ENCODE data around the gene SH3GL1. TPM values are rescaled to one million over a fixed set of nuclear protein-coding genes. Genes with fewer than 3 reads are reported as not detected.

SH3GL1 gene
- total and polyA plus RNA-seq, 9 of the 15 experiments (the other 6 are each of a cell fraction or from before 2014, with no cell fraction given), result 1.7 to 75.3 (median 25.7) TPM

DNA sequence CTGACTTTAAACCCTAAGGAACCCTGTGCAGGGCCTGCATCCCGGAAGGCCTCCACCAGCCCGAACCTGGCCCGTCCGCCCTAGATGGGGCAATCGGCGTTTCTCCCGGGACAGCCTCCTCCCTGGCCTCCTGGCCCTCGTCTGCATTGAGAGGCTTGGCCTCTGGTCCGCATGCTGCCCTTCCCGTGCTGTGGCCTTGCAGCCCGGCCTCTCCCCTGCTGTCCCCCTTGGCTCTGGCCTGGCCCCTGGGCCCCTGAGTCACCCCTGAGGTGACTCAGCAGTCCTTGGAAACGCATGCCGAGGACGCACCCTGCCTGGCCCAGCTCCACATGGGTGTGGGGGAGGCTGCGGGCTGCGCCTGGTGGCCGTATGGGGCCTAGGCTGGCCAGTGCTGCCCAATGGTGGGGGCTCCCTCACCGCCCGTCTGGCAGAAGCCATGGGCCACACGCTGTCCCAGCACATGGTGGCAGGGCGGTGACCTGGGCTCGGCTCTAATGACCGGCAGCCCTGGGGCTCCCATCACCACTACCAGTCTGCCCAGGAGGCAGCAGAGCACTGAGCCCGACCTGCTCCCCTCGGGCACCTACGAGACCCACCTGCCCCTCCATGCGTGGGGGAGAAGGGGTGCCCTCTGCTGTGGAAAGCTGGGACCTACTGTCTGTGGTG, 25.7 kb downstream of the SH3GL1 start (continued):
- TF ChIP-seq, protein P1, sequence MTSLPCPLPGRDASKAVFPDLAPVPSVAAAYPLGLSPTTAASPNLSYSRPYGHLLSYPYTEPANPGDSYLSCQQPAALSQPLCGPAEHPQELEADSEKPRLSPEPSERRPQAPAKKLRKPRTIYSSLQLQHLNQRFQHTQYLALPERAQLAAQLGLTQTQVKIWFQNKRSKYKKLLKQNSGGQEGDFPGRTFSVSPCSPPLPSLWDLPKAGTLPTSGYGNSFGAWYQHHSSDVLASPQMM (CRISPR knock-in tag; IDR thresholded peaks at IDR 0.05), result no peak
- TF ChIP-seq, protein P2, sequence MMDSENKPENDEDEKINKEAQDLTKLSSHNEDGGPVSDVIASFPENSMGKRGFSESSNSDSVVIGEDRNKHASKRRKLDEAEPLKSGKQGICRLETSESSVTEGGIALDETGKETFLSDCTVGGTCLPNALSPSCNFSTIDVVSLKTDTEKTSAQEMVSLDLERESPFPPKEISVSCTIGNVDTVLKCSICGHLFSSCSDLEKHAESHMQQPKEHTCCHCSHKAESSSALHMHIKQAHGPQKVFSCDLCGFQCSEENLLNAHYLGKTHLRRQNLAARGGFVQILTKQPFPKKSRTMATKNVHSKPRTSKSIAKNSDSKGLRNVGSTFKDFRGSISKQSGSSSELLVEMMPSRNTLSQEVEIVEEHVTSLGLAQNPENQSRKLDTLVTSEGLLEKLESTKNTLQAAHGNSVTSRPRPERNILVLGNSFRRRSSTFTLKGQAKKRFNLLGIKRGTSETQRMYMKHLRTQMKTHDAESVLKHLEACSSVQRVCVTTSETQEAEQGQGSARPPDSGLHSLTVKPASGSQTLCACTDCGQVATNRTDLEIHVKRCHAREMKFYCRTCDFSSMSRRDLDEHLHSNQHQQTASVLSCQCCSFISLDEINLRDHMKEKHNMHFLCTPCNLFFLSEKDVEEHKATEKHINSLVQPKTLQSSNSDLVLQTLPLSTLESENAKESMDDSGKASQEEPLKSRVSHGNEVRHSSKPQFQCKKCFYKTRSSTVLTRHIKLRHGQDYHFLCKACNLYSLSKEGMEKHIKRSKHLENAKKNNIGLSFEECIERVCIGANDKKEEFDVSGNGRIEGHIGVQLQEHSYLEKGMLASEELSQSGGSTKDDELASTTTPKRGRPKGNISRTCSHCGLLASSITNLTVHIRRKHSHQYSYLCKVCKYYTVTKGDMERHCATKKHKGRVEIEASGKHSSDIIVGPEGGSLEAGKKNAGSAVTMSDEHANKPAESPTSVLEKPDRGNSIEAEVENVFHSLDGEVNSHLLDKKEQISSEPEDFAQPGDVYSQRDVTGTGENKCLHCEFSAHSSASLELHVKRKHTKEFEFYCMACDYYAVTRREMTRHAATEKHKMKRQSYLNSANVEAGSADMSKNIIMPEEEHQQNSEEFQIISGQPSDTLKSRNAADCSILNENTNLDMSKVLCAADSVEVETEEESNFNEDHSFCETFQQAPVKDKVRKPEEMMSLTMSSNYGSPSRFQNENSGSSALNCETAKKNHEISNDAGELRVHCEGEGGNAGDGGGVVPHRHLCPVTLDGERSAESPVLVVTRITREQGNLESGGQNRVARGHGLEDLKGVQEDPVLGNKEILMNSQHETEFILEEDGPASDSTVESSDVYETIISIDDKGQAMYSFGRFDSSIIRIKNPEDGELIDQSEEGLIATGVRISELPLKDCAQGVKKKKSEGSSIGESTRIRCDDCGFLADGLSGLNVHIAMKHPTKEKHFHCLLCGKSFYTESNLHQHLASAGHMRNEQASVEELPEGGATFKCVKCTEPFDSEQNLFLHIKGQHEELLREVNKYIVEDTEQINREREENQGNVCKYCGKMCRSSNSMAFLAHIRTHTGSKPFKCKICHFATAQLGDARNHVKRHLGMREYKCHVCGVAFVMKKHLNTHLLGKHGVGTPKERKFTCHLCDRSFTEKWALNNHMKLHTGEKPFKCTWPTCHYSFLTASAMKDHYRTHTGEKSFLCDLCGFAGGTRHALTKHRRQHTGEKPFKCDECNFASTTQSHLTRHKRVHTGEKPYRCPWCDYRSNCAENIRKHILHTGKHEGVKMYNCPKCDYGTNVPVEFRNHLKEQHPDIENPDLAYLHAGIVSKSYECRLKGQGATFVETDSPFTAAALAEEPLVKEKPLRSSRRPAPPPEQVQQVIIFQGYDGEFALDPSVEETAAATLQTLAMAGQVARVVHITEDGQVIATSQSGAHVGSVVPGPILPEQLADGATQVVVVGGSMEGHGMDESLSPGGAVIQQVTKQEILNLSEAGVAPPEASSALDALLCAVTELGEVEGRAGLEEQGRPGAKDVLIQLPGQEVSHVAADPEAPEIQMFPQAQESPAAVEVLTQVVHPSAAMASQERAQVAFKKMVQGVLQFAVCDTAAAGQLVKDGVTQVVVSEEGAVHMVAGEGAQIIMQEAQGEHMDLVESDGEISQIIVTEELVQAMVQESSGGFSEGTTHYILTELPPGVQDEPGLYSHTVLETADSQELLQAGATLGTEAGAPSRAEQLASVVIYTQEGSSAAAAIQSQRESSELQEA (IDR thresholded peaks at IDR 0.05; ENCODE audit: low read depth), result no peak
- TF ChIP-seq FOSL1 (tag; conservative IDR thresholded peaks at IDR 0.05) (peak; percentile 100), CBFA2T3 (IDR thresholded peaks at IDR 0.05) (peak; percentile 70), HEY1 (CRISPR knock-in tag; IDR thresholded peaks at IDR 0.05; ENCODE audit: borderline replicate concordance) (peak; percentile 88), MBD2 (IDR thresholded peaks at IDR 0.05; ENCODE audit: borderline replicate concordance, low read depth) (peak; percentile 66), ZNF668 (CRISPR knock-in tag; IDR thresholded peaks at IDR 0.05) (peak; percentile 86), ZNF583 (CRISPR knock-in tag; IDR thresholded peaks at IDR 0.05) (peak; percentile 96), BHLHE40 (IDR thresholded peaks at IDR 0.05; ENCODE audit: low read length) (peak; percentile 97), ETV5 (CRISPR knock-in tag; IDR thresholded peaks at IDR 0.05; ENCODE audit: low read depth) (0 out of 2 replicates have a peak, but pooled peaks have one; percentile 17), SMAD4 (CRISPR knock-in tag; conservative IDR thresholded peaks at IDR 0.05) (peak; percentile 95)
- TF ChIP-seq, protein P3, sequence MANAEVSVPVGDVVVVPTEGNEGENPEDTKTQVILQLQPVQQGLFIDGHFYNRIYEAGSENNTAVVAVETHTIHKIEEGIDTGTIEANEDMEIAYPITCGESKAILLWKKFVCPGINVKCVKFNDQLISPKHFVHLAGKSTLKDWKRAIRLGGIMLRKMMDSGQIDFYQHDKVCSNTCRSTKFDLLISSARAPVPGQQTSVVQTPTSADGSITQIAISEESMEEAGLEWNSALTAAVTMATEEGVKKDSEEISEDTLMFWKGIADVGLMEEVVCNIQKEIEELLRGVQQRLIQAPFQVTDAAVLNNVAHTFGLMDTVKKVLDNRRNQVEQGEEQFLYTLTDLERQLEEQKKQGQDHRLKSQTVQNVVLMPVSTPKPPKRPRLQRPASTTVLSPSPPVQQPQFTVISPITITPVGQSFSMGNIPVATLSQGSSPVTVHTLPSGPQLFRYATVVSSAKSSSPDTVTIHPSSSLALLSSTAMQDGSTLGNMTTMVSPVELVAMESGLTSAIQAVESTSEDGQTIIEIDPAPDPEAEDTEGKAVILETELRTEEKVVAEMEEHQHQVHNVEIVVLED (CRISPR knock-in tag; IDR thresholded peaks at IDR 0.05), result peak; percentile 76
- TF ChIP-seq, protein P4, sequence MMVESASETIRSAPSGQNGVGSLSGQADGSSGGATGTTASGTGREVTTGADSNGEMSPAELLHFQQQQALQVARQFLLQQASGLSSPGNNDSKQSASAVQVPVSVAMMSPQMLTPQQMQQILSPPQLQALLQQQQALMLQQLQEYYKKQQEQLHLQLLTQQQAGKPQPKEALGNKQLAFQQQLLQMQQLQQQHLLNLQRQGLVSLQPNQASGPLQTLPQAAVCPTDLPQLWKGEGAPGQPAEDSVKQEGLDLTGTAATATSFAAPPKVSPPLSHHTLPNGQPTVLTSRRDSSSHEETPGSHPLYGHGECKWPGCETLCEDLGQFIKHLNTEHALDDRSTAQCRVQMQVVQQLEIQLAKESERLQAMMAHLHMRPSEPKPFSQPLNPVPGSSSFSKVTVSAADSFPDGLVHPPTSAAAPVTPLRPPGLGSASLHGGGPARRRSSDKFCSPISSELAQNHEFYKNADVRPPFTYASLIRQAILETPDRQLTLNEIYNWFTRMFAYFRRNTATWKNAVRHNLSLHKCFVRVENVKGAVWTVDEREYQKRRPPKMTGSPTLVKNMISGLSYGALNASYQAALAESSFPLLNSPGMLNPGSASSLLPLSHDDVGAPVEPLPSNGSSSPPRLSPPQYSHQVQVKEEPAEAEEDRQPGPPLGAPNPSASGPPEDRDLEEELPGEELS (CRISPR knock-in tag; IDR thresholded peaks at IDR 0.05; ENCODE audit: borderline replicate concordance), result peak; percentile 97; the same call in 1 of the 2 replicates
- TF ChIP-seq, protein P5, sequence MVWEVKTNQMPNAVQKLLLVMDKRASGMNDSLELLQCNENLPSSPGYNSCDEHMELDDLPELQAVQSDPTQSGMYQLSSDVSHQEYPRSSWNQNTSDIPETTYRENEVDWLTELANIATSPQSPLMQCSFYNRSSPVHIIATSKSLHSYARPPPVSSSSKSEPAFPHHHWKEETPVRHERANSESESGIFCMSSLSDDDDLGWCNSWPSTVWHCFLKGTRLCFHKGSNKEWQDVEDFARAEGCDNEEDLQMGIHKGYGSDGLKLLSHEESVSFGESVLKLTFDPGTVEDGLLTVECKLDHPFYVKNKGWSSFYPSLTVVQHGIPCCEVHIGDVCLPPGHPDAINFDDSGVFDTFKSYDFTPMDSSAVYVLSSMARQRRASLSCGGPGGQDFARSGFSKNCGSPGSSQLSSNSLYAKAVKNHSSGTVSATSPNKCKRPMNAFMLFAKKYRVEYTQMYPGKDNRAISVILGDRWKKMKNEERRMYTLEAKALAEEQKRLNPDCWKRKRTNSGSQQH (CRISPR knock-in tag; IDR thresholded peaks at IDR 0.05), result peak; percentile 89

All from K562 (cell line).